DOHH2 (cell line): Measurements from ENCODE around the gene PLCL1.

Experiments
- H3F3A ChIP-seq: fragments of 200-600 bp; sonication (generic), shearing (Covaris generic); 2 replicates; pipeline ENCODE4 v1.6.0; 2016; ENCODE audit warnings: antibody characterized with exemption, mild to moderate bottlenecking; ENCODE audit not compliant: control insufficient read depth, insufficient read depth
- H3K27ac ChIP-seq: fragments of 200-600 bp; sonication (generic); 2 replicates; pipeline ENCODE4 v1.5.1; 2014; ENCODE audit warnings: low read depth, mild to moderate bottlenecking, low read length, moderate library complexity
- H3K27me3 ChIP-seq: fragments of 200-600 bp; sonication (generic); 2 replicates; pipeline ENCODE4 v1.6.1; 2014; ENCODE audit warnings: mild to moderate bottlenecking, low read length, mixed read lengths; ENCODE audit not compliant: control insufficient read depth
- H3K36me3 ChIP-seq: fragments of 200-600 bp; sonication (generic); 2 replicates; pipeline ENCODE4 v1.6.1; 2014; ENCODE audit warnings: mild to moderate bottlenecking, low read length, moderate library complexity, mixed read lengths; ENCODE audit not compliant: control insufficient read depth
- H3K4me1 ChIP-seq: fragments of 200-600 bp; sonication (generic); 2 replicates; pipeline ENCODE4 v1.6.1; 2014; ENCODE audit warnings: mild to moderate bottlenecking, low read length, mixed read lengths; ENCODE audit not compliant: control insufficient read depth
- H3K4me2 ChIP-seq: fragments of 200-600 bp; sonication (generic); 2 replicates; pipeline ENCODE4 v1.6.0; 2014; ENCODE audit warnings: mild to moderate bottlenecking, low read length, moderate library complexity
- H3K4me3 ChIP-seq: fragments of 200-600 bp; sonication (generic); 2 replicates; pipeline ENCODE4 v1.5.1; 2014; ENCODE audit warnings: mild to moderate bottlenecking, low read length, mixed read lengths
- H3K79me2 ChIP-seq: fragments of 200-600 bp; sonication (generic); 2 replicates; pipeline ENCODE4 v1.6.1; 2014; ENCODE audit warnings: mild to moderate bottlenecking, low read length, mixed read lengths; ENCODE audit not compliant: control insufficient read depth
- H3K9me2 ChIP-seq: fragments of 200-600 bp; sonication (generic); replicated peaks from 2 replicates; pipeline ENCODE4 v1.6.1; 2014; ENCODE audit warnings: mild to moderate bottlenecking, low read length, mixed read lengths; ENCODE audit not compliant: control insufficient read depth
- H3K9me3 ChIP-seq: fragments of 200-600 bp; sonication (generic); 2 replicates; pipeline ENCODE4 v1.6.1; 2014; ENCODE audit warnings: antibody characterized with exemption, low read length, mixed read lengths; ENCODE audit not compliant: control insufficient read depth, insufficient read depth
- H4K20me1 ChIP-seq: fragments of 200-600 bp; sonication (generic); 2 replicates; pipeline ENCODE4 v1.6.0; 2014; ENCODE audit warnings: low read depth, mild to moderate bottlenecking, antibody characterized with exemption, low read length, moderate library complexity; ENCODE audit not compliant: control insufficient read depth, insufficient read depth
- CTCF ChIP-seq: fragments of 200-600 bp; sonication (generic); IDR thresholded peaks from one replicate; pipeline ENCODE4 v1.5.1; 2014; ENCODE audit warnings: antibody characterized with exemption, mild to moderate bottlenecking, low read depth, low read length; ENCODE audit not compliant: poor library complexity, severe bottlenecking
- EZH2phosphoT487 ChIP-seq: fragments of 200-600 bp; sonication (generic); IDR thresholded peaks from 2 replicates; pipeline ENCODE4 v1.6.1; 2017; ENCODE audit warnings: borderline replicate concordance, mild to moderate bottlenecking, antibody characterized with exemption, low read length, moderate library complexity, mixed read lengths

PLCL1 gene

GRCh38 chr2:197924483-197924882 is 120.1 kb downstream of the PLCL1 start:
- Histone ChIP-seq H4K20me1 (no peaks in the 10 kb centered on the region), H3K9me3 (no peaks in the 10 kb centered on the region), H3K27ac (no peak overlapping the region), H3K4me3 (no peak overlapping the region), H3K36me3 (no peaks in the 10 kb centered on the region), H3K4me2 (no peak overlapping the region), H3K4me1 (no peaks in the 10 kb centered on the region), H3K9me2 (no peaks in the 10 kb centered on the region), H3K79me2 (no peaks in the 10 kb centered on the region), H3F3A (no peaks in the 10 kb centered on the region), H3K27me3 (no peaks in the 10 kb centered on the region)
- TF ChIP-seq CTCF (no peak), EZH2phosphoT487 (no peak)

GRCh38 chr2:197925204-197925603 is 120.8 kb downstream of the PLCL1 start:
- no peaks in the 10 kb centered on the region for H4K20me1 ChIP-seq
- H3K27me3 ChIP-seq: no peaks in the 10 kb centered on the region
- H3K9me2 ChIP-seq: no peaks in the 10 kb centered on the region
- TF ChIP-seq CTCF: no peak
- TF ChIP-seq EZH2phosphoT487: no peak
- H3K9me3 ChIP-seq: no peaks in the 10 kb centered on the region
- no peak overlapping the region for H3K4me3 ChIP-seq
- no peaks in the 10 kb centered on the region for H3F3A ChIP-seq
- no peak overlapping the region for H3K4me2 ChIP-seq
- no peaks in the 10 kb centered on the region for H3K79me2 ChIP-seq
- no peaks in the 10 kb centered on the region for H3K36me3 ChIP-seq
- H3K27ac ChIP-seq: no peak overlapping the region
- H3K4me1 ChIP-seq: no peaks in the 10 kb centered on the region

GRCh38 chr2:197925976-197926375 is 121.6 kb downstream of the PLCL1 start:
- Histone ChIP-seq H4K20me1 (no peaks in the 10 kb centered on the region), H3F3A (no peaks in the 10 kb centered on the region), H3K79me2 (no peaks in the 10 kb centered on the region), H3K9me2 (no peaks in the 10 kb centered on the region), H3K27me3 (no peaks in the 10 kb centered on the region), H3K9me3 (no peaks in the 10 kb centered on the region; the same call in 1 of the 2 replicates), H3K4me1 (no peaks in the 10 kb centered on the region), H3K36me3 (no peaks in the 10 kb centered on the region), H3K4me2 (no peak overlapping the region), H3K4me3 (no peak overlapping the region), H3K27ac (no peak overlapping the region)
- no peak for TF ChIP-seq CTCF
- no peak for TF ChIP-seq EZH2phosphoT487

- no peaks in the 10 kb centered on the region; the same call in 1 of the 2 replicates for H3K9me3 ChIP-seq
- TF ChIP-seq EZH2phosphoT487 (no peak), CTCF (no peak)
- no peaks in the 10 kb centered on the region for H3K36me3 ChIP-seq
- no peaks in the 10 kb centered on the region for H3K27me3 ChIP-seq
- H3K79me2 ChIP-seq: no peaks in the 10 kb centered on the region
- H3K4me2 ChIP-seq: no peak overlapping the region
- H3K4me3 ChIP-seq: no peak overlapping the region
- H4K20me1 ChIP-seq: no peaks in the 10 kb centered on the region
- no peaks in the 10 kb centered on the region for H3K9me2 ChIP-seq
- H3K4me1 ChIP-seq: no peaks in the 10 kb centered on the region
- no peak overlapping the region for H3K27ac ChIP-seq
- no peaks in the 10 kb centered on the region for H3F3A ChIP-seq
These were observed 122.3 kb downstream of the PLCL1 start for GRCh38 chr2:197926673-197927072.
